Bronchial epithelial cell (primary cell): ENCODE data around the gene GALNT18. TPM values are rescaled to one million over a fixed set of nuclear protein-coding genes. Genes with fewer than 3 reads are reported as not detected.

Source experiments
- DNase-seq: peaks from one replicate; pipeline ENCODE4 v3.0.0-alpha.2; 2010; ENCODE audit warnings: low read depth
- FAIRE-seq: peaks from 2 replicates; lab custom pipeline; 2011; peaks lifted over from hg19 to GRCh38; lab: Jason Lieb, UNC
- H3K27me3 ChIP-seq: 2 replicates; pipeline ENCODE4 v1.5.1; 2011; ENCODE audit warnings: low read length; ENCODE audit not compliant: control insufficient read depth, insufficient read depth
- H3K36me3 ChIP-seq: 2 replicates; pipeline ENCODE4 v1.5.1; 2011; ENCODE audit warnings: low read length; ENCODE audit not compliant: control insufficient read depth, insufficient read depth
- H3K4me3 ChIP-seq: 2 replicates; pipeline ENCODE4 v1.5.1; 2011; ENCODE audit warnings: mild to moderate bottlenecking, low read depth, low read length, control low read depth
- CTCF ChIP-seq: IDR thresholded peaks from 2 replicates; pipeline ENCODE4 v1.5.1; 2011; ENCODE audit warnings: mild to moderate bottlenecking, moderate library complexity, low read length, control low read depth, inconsistent platforms; ENCODE audit not compliant: insufficient read depth, severe bottlenecking
- total RNA-seq: library from RNA; depleted of rRNA; stranded (reverse); fragments of >200 nt; gene quantifications from 2 replicates; pipeline ENCODE4 v1.2.1, GENCODE V29; 2014

GALNT18 gene
- total RNA-seq, 1 donor from 2014 or later = 26.1 TPM

GRCh38 chr11:11351042-11351586 is 270.7 kb downstream of the GALNT18 start:
- no peak for TF ChIP-seq CTCF
- FAIRE-seq (peak; percentile 75), DNase-seq (no peak)
- Histone ChIP-seq H3K4me3 (no peak overlapping the region), H3K36me3 (no peaks in the 10 kb centered on the region), H3K27me3 (no peaks in the 10 kb centered on the region)

GRCh38 chr11:11349870-11350337 is 271.9 kb downstream of the GALNT18 start:
- FAIRE-seq (no peak), DNase-seq (no peak)
- Histone ChIP-seq H3K27me3 (no peaks in the 10 kb centered on the region), H3K4me3 (no peak overlapping the region), H3K36me3 (no peaks in the 10 kb centered on the region)
- no peak for TF ChIP-seq CTCF

GRCh38 chr11:11349106-11349825 is 272.5 kb downstream of the GALNT18 start:
- Histone ChIP-seq H3K36me3 (no peaks in the 10 kb centered on the region), H3K4me3 (no peak overlapping the region), H3K27me3 (no peaks in the 10 kb centered on the region)
- no peak for FAIRE-seq
- no peak for TF ChIP-seq CTCF
- DNase-seq = no peak

GRCh38 chr11:11348303-11348702 is 273.5 kb downstream of the GALNT18 start:
- no peak for TF ChIP-seq CTCF
- no peaks in the 10 kb centered on the region for H3K36me3 ChIP-seq
- H3K4me3 ChIP-seq = no peak overlapping the region
- DNase-seq = no peak
- FAIRE-seq = no peak
- H3K27me3 ChIP-seq = no peaks in the 10 kb centered on the region

DNA sequence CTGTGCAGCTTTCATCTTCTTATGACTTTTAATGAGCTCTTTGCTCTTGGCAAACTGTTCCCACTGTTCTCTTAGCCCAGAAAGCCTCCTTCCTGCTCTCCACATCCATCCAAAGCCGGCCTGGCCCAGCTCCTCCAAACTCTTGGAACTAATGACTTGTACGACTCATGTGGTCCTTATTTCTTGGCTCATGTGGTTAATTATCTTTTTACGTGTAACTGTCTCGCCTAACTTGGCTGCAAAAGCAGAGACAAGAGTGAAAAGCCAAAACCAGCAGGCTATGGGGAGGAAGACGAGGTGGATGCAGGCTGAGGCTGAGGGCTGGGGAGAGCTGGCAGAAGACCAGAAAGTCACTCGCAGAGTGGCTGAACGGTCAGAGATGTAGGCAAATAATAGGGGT is 274.2 kb downstream of the GALNT18 start:
- TF ChIP-seq CTCF = no peak
- H3K4me3 ChIP-seq = no peak overlapping the region

More for the DNA sequence above, 274.2 kb downstream of the GALNT18 start:
- no peak for FAIRE-seq
- DNase-seq = no peak
- H3K27me3 ChIP-seq = no peaks in the 10 kb centered on the region
- H3K36me3 ChIP-seq = no peaks in the 10 kb centered on the region
